Immature natural killer cell (primary cell): ENCODE results near the gene SYDE1. TPM values are rescaled to one million over a fixed set of nuclear protein-coding genes. Genes with fewer than 3 reads are reported as not detected.

Experiments used
- DNase-seq, 3 donors: peaks; one replicate each; pipeline ENCODE4 v3.0.0; 2022; ENCODE audit warnings: mixed read lengths in 1 of 3
- H3K27ac Mint-ChIP-seq, 6 donors: one replicate each; pipeline ENCODE4 v1.8.0; 2020; ENCODE audit warnings: mixed read lengths in 6 of 6, mild to moderate bottlenecking in 5 of 6, inconsistent platforms in 4 of 6, moderate library complexity in 3 of 6
- H3K27me3 Mint-ChIP-seq, 3 donors: one replicate each; pipeline ENCODE4 v1.8.0; 2020 to 2021; ENCODE audit warnings: low read depth in 3 of 3, mild to moderate bottlenecking in 3 of 3, mixed read lengths in 3 of 3, moderate library complexity in 3 of 3, inconsistent platforms in 1 of 3
- H3K36me3 Mint-ChIP-seq, 3 donors: one replicate each; pipeline ENCODE4 v1.8.0; 2020; ENCODE audit warnings: mixed read lengths in 3 of 3, inconsistent platforms in 2 of 3, mild to moderate bottlenecking in 2 of 3
- H3K4me1 Mint-ChIP-seq, 2 donors: one replicate each; pipeline ENCODE4 v1.8.0; 2020; ENCODE audit warnings: inconsistent platforms in 2 of 2, mild to moderate bottlenecking in 2 of 2, mixed read lengths in 2 of 2, moderate library complexity in 1 of 2
- H3K4me3 Mint-ChIP-seq, 5 donors: one replicate each; pipeline ENCODE4 v1.8.0; 2020; ENCODE audit warnings: mild to moderate bottlenecking in 5 of 5, mixed read lengths in 5 of 5, inconsistent platforms in 3 of 5, moderate library complexity in 3 of 5
- H3K9me3 Mint-ChIP-seq, 6 donors: one replicate each; pipeline ENCODE4 v1.8.0; 2020; ENCODE audit warnings: mild to moderate bottlenecking in 6 of 6, mixed read lengths in 6 of 6, inconsistent platforms in 4 of 6, moderate library complexity in 3 of 6
- polyA plus RNA-seq, 3 donors: library from polyadenylated mRNA; unstranded; fragments of 300-500 nt; fragmentation: Illumina TruSeq; gene quantifications; one replicate each; pipeline ENCODE4 v1.2.3, GENCODE V29; 2021

The SYDE1 gene
- polyA plus RNA-seq, 3 donors from 2014 or later = not detected

DNA sequence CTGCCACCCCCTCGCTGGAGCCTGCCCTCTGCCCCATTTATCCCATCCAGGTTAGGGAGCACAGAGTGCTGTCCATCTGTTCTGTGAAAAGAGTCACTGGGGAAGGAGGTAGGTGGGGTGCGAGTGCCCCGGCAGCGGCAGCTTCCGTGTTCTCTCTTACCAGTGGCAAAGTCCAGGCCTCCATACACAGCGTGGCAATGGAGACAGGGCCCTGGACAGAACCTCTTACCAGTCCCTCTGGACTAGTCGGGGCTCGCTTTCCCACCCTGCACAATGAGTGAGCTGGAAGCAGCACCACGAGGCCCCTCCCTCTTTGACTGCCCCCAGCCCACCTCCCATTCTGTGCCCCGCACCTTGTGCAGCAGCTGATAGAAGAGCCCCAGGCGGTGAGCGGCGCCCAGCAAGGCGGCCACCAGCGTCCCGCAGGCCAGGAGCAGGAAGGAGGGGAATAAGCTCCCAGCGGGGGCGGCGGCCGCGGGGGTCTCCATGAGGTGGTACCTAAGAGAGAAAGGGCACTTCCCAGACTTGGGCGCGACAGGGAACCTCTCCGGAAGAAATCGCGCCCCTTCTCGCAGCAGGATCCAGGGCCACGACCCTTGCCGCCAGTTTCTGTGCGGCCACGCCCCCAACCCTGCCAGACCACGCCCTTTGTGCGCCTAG is 17.5 kb downstream of the SYDE1 start:
- Mint-ChIP-seq H3K4me3 (peak overlapping the region; percentile 97 to 100 (median 99)), H3K27ac (peak overlapping the region; percentile 97 to 100 (median 98)), H3K36me3 (peaks cover 4 to 7% (median 7%) of the 10 kb centered on the region in 3 donors), H3K4me1 (peaks cover 17 to 23% of the 10 kb centered on the region in 2 donors), H3K27me3 (peaks cover 7 to 17% (median 10%) of the 10 kb centered on the region in 3 donors), H3K9me3 (no peaks in the 10 kb centered on the region)
- peak in 1 of 3 donors; percentile 7 for DNase-seq

DNA sequence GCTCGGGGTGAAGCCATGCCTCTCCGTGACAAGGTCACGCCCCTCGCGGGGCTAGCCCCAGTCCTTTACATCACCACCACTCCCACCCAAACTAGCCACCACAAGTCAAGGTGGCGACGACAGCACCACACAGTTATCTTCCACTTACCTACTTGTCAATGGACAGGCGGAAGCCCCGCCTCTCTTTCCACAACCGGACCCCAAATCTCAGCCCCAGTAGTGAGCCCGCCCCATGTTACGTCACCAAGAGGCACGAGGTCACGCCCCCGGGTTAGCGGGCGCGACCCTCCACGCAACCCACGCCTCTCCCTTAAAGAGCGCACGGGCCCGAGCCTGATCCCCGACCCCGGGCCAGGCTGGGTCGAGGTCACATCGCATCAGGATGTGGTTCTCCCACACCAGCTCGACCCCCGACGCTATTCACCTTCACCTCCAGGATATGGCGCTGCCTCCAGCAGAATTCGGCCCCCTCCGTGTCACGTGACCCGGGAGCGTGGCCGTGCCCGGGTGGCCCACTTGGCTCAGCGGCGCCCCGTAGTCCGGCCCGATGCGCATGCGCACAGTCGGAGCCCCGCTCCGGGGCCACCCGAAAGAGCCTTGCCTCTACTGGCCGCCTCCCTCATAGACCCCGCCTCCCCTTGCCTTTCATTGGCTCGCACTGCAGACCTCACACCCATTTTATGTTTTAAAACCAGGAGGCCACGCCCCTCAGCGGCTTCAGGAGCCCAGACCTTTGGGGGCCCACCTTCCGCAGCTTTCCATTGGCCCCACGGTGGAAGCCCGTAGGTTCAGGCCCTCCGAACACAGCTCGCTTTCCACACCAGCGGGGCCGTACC is 18.2 kb downstream of the SYDE1 start:
- Mint-ChIP-seq H3K27ac (peak overlapping the region; percentile 97 to 100 (median 98)), H3K36me3 (peaks cover 4 to 7% (median 5%) of the 10 kb centered on the region in 3 donors), H3K27me3 (peaks cover 7 to 17% (median 10%) of the 10 kb centered on the region in 3 donors), H3K4me3 (peak overlapping the region; percentile 97 to 100 (median 99)), H3K4me1 (peaks cover 17 to 23% of the 10 kb centered on the region in 2 donors), H3K9me3 (no peaks in the 10 kb centered on the region)
- DNase-seq = peak; percentile 99

DNA sequence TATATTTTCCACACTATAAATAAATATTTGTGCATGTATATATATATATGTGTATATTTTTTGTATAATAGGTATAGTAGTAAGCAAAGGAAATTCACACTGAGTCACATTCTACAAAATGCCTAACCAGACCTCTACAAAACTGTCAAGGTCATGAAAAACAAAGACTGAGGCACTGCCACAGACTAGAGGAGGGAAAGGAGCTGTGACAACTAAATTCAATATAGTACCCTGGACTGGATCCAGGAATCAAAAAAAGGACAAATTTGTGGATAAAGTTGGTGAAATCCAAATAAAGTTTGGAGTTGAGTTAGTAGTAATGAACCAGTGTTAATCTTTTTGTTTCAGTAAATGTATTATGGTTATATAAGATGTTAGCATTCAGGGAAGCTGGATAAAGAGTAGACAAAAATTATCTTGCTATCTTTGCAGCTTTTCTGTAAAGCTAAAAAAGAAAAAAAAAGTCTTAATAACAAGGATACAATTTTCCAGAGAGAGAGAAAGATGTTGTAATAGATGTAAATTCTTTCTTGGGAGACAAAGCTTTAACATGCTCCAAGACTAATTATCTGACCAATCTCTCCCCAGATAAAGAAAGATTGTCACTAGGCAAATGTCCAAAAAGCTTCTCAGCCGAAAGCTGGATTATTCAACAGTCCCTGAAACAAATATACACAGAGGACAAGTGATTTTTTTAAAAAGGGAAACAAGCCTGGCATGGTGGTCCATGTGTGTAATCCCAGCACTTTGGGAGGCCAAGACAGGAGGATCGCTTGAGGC is 19.1 kb downstream of the SYDE1 start:
- Mint-ChIP-seq H3K4me3 (no peak overlapping the region), H3K9me3 (no peaks in the 10 kb centered on the region), H3K4me1 (peaks cover 17 to 23% of the 10 kb centered on the region in 2 donors), H3K27me3 (peaks cover 7 to 17% (median 10%) of the 10 kb centered on the region in 3 donors), H3K27ac (peak overlapping the region in 2 of 6 donors; percentile 97), H3K36me3 (peaks cover 0 to 2% (median 0%) of the 10 kb centered on the region in 3 donors)
- DNase-seq = no peak

DNA sequence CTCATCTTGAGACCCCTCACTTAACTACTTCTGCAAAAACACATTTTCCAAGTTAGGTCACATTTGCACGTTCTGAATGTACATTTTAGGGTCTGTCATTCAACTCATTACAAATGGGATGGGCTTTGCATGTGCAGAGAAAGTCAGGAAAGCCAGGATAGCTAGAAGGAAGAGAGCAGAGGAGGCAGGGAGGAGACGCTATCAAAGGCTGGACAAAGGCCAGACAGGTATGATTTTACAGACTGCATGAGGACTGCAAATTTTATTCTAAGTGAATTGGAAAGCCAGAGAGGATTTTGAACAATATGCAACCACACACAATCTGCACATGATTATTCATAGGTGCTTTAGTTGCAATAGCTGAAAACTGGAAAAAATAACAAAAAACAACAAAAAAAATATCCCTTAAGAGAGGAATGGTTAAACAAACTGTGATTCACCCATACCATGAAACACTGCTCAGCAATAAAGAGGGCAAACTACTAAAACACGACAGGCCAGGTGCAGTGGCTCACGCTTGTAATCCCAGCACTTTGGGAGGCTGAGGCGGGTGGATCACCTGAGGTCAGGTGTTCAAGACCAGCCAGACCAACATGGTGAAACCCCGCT is 21.1 kb downstream of the SYDE1 start:
- H3K27ac Mint-ChIP-seq = no peak overlapping the region
- no peak for DNase-seq
- H3K4me3 Mint-ChIP-seq = no peak overlapping the region
- peaks cover 17 to 23% of the 10 kb centered on the region in 2 donors for H3K4me1 Mint-ChIP-seq
- H3K36me3 Mint-ChIP-seq = no peaks in the 10 kb centered on the region
- H3K27me3 Mint-ChIP-seq = peaks cover 7 to 17% (median 11%) of the 10 kb centered on the region in 3 donors
- no peaks in the 10 kb centered on the region for H3K9me3 Mint-ChIP-seq

DNA sequence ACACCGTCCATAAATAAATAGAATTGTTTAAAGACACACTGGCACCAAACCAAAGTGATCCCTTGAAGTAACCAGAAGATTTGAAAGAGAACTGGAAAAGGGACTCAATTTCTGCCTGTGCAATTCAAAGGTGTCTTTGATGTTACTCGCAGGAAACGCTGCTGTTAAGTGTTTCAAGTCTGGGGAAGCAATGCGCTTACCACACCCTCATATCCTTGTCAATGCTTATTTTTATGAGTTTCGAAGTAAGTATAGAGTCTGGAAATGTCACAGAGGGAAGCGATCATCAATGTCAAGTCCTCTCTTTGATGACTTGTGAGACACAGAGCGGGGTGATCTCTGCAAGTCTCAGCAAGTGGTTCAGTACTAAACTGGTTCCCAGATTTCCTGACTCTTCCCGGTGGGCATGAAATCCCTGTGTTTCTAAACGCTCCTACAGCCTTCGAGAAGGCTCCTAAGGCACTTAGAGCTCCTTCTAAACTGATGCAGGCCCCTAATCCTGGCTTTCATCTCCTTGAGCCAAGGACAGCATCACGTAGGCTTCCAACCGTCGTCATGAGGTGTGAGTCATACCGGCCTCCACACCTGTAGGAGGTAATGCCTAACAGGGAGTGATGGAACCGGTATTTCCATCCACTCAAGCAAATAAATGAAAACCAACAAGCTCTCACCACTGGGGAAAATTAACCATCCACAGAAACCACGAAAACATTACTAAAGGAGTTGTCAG is 22.8 kb downstream of the SYDE1 start:
- H3K27ac Mint-ChIP-seq = no peak overlapping the region
- DNase-seq = no peak
- H3K27me3 Mint-ChIP-seq = peaks cover 7 to 23% (median 11%) of the 10 kb centered on the region in 3 donors
- H3K4me3 Mint-ChIP-seq = no peak overlapping the region
- no peaks in the 10 kb centered on the region for H3K36me3 Mint-ChIP-seq
- H3K9me3 Mint-ChIP-seq = no peaks in the 10 kb centered on the region
- peaks cover 7 to 10% of the 10 kb centered on the region in 2 donors for H3K4me1 Mint-ChIP-seq

DNA sequence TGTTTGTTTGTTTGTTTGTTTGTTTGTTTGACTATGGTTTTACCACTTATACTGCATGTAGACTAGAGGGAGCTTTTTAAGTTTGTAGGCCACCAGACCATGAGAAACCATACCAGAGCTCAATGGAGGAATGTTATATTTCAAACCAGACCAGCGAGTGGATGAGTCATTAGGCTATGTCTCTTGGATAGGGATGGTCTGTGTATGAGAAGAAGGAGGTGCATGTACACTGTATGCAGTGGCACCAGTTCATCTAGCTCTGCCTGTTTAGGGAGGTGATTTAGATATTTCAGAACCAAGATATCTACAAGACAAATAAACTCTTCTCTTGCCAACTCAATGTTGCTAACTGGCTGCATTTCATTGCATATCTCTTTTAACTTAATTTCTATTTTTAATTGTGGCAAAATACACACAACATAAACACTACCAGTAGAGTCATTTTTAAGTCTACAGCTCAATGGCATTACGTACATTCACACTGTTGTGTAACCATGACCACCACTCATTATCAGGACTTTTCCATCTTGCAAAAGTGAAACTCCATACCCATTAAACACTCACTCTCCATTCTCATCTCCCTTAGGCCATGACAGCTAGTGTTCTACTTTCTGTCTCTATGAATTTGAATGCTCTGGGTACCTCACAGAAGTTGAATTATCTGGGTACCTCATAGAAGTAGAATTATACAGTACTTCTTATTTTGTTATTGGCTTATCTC is 29.2 kb downstream of the SYDE1 start:
- Mint-ChIP-seq H3K9me3 (peaks cover 0 to 4% (median 0%) of the 10 kb centered on the region in 6 donors), H3K36me3 (no peaks in the 10 kb centered on the region), H3K27me3 (peaks cover 2 to 10% (median 7%) of the 10 kb centered on the region in 3 donors), H3K27ac (no peak overlapping the region), H3K4me1 (no peaks in the 10 kb centered on the region), H3K4me3 (no peak overlapping the region)
- DNase-seq = no peak

DNA sequence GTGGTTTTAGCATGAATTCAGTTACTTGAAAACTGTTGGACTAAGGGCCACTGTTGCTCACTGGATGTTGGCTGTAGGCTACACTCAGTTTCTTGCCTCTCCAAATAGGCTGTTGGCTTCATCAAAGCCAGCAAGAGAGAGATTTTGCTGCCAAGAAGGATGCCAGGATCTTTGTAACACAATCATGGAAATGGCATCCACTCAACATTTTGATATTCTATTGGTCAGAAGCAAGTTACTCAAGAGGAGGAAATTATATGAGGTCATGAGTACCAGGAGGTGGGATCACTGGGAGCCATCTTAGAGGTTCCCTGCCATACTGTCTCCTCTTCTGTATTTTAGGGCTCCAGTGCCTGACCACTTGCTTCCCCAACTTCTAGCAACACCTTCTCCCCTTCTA is 30.6 kb downstream of the SYDE1 start:
- H3K27me3 Mint-ChIP-seq = peaks cover 4 to 10% (median 5%) of the 10 kb centered on the region in 3 donors
- no peak overlapping the region for H3K4me3 Mint-ChIP-seq
- DNase-seq = no peak
- H3K9me3 Mint-ChIP-seq = peaks cover 0 to 4% (median 0%) of the 10 kb centered on the region in 6 donors
- no peaks in the 10 kb centered on the region for H3K36me3 Mint-ChIP-seq
- no peaks in the 10 kb centered on the region for H3K4me1 Mint-ChIP-seq
- H3K27ac Mint-ChIP-seq = no peak overlapping the region

DNA sequence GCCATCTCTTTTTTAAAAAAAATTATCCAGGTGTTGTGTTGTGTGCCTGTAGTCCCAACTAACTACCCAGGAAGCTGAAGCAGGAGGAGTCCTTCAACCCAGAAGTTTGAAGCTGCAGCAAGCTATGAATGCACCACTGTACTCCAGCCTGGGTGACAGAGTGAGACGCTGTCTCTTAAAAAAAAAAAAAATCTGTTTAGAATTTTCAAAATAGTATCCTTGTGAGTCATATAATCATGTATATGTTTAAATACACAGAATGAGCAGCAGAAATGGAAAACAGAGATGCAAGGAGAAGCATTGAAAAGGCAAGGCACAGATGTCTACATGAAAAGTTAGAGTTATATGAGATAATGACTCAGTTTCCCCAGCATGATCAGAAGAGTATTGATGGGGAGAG is 31.2 kb downstream of the SYDE1 start:
- Mint-ChIP-seq H3K27me3 (peaks cover 4 to 10% (median 5%) of the 10 kb centered on the region in 3 donors), H3K27ac (no peak overlapping the region), H3K4me3 (no peak overlapping the region), H3K9me3 (peaks cover 0 to 4% (median 0%) of the 10 kb centered on the region in 6 donors), H3K36me3 (no peaks in the 10 kb centered on the region), H3K4me1 (no peaks in the 10 kb centered on the region)
- DNase-seq = no peak

DNA sequence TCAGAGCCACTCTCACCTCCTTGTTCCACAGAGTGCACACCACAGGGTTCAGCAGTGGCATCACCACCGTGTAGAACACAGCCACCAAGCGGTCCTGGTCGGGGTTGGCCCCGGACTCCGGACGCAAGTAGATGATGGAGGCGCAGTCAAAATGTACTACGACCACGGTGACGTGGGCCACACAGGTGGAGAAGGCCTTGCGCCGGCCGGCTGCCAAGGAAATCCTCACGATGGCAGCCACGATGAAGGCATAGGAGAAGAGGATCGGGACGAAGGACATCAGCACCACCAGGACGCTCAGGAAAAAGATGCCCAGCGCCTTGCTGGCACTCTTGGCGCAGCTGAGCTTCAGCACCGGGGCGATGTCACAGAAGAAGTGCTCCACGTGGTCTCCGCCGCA is 33.9 kb downstream of the SYDE1 start:
- H3K9me3 Mint-ChIP-seq = peaks cover 0 to 4% (median 0%) of the 10 kb centered on the region in 6 donors
- no peaks in the 10 kb centered on the region for H3K4me1 Mint-ChIP-seq
- H3K36me3 Mint-ChIP-seq = no peaks in the 10 kb centered on the region
- no peak overlapping the region for H3K4me3 Mint-ChIP-seq
- H3K27ac Mint-ChIP-seq = no peak overlapping the region
- no peak for DNase-seq
- H3K27me3 Mint-ChIP-seq = peaks cover 4 to 5% (median 4%) of the 10 kb centered on the region in 3 donors

DNA sequence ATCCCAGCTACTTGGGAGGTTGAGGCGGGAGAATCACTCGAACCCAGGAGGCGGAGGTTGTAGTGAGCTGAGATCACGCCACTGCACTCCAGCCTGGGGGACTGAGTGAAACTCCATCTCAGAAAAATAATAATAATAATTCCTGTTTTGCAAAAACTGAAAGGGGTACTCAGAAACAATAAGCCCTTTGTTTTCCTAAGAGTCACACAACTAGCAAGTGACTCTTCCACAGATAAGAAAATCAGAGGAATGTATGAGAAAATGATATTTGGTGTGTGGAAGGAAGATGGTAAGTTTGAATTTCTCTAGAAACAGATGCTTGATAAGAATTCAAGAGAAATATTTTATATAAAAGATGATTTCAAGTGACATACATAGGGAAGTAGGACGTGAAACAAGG is 35.1 kb downstream of the SYDE1 start:
- Mint-ChIP-seq H3K36me3 (no peaks in the 10 kb centered on the region), H3K27me3 (peaks cover 4 to 5% (median 4%) of the 10 kb centered on the region in 3 donors), H3K9me3 (peaks cover 0 to 4% (median 0%) of the 10 kb centered on the region in 6 donors), H3K27ac (no peak overlapping the region), H3K4me3 (no peak overlapping the region), H3K4me1 (no peaks in the 10 kb centered on the region)
- no peak for DNase-seq

DNA sequence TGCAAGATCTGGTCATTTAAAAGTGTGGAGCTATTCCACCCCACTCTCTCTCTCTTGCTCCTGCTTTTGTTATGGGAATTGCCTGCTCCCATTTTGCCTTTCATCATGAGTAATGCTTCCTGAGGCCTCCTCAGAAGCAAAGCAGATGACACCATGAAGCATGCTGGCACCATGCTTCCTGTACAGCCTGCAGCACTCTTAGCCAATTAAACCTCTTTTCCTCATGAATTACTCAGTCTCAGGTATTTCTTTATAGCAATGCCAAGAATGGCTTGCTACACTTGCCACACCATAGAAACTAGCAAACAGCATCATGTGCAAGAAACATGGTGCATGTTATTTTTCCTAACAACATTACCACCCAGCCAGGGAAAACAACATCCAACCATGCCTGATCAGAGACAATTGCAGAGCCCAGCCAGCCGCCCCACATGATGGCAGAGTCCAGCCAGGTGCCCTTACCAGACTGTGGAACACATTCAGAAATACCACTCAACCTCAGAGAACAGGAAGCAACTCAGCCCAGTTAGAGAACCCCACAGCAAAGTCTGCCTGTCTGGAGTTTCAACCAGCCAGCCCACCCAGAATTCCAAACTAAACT is 36.9 kb downstream of the SYDE1 start:
- H3K9me3 Mint-ChIP-seq = peaks cover 0 to 4% (median 0%) of the 10 kb centered on the region in 6 donors
- H3K4me1 Mint-ChIP-seq = no peaks in the 10 kb centered on the region
- no peak overlapping the region for H3K27ac Mint-ChIP-seq
- H3K36me3 Mint-ChIP-seq = no peaks in the 10 kb centered on the region
- no peak for DNase-seq
- peaks cover 4 to 5% (median 4%) of the 10 kb centered on the region in 3 donors for H3K27me3 Mint-ChIP-seq
- no peak overlapping the region for H3K4me3 Mint-ChIP-seq

DNA sequence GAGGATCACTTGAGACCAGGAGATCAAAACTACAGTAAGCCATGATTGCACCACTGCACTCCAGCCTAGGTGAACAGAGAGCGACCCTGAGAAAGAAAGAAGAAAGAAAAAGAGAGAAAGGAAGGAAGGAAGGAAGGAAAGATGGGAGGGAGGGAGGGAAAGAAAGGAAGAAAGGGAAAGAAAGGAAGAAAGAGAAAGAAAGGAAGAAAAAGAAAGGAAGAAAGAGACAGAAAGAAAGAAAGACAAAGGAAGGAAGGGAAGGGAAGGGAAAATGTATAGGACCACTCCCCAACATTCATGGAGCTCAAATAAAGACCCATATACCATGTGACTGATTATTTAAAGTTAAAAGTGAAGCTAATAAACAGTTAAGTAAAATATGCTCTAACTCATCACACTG is 39.9 kb downstream of the SYDE1 start:
- no peak for DNase-seq
- Mint-ChIP-seq H3K4me3 (no peak overlapping the region), H3K27me3 (peaks cover 0 to 4% (median 2%) of the 10 kb centered on the region in 3 donors), H3K27ac (no peak overlapping the region), H3K9me3 (no peaks in the 10 kb centered on the region), H3K4me1 (no peaks in the 10 kb centered on the region), H3K36me3 (no peaks in the 10 kb centered on the region)
